Mesendoderm (in vitro differentiated cells): ENCODE measurements around the gene FYB2.

ENCODE experiments used
- DNase-seq: peaks from one replicate; pipeline ENCODE4 v3.0.0; 2013
- H2AK5ac ChIP-seq: 2 replicates; pipeline ENCODE4 v1.6.1; 2013; ENCODE audit warnings: low read length, inconsistent platforms
- H2BK120ac ChIP-seq: 2 replicates; pipeline ENCODE4 v1.6.1; 2013; ENCODE audit warnings: low read depth, mild to moderate bottlenecking, low read length, moderate library complexity, mixed read lengths
- H2BK15ac ChIP-seq: replicated peaks from 2 replicates; pipeline ENCODE4 v1.6.1; 2013; ENCODE audit warnings: low read depth, mild to moderate bottlenecking, moderate library complexity
- H2BK5ac ChIP-seq: 2 replicates; pipeline ENCODE4 v1.6.1; 2013; ENCODE audit warnings: low read length, inconsistent platforms
- H3K18ac ChIP-seq: 2 replicates; pipeline ENCODE4 v1.6.1; 2013; ENCODE audit warnings: mild to moderate bottlenecking, low read length, mixed read lengths
- H3K23ac ChIP-seq: one replicate; pipeline ENCODE4 v1.6.1; 2013; ENCODE audit warnings: low read length
- H3K27ac ChIP-seq: 2 replicates; pipeline ENCODE4 v1.5.1; 2013; ENCODE audit warnings: low read depth, mild to moderate bottlenecking, inconsistent platforms, low read length, moderate library complexity
- H3K27me3 ChIP-seq: 2 replicates; pipeline ENCODE4 v1.6.1; 2013; ENCODE audit warnings: low read length, control low read depth, mild to moderate bottlenecking, inconsistent platforms; ENCODE audit not compliant: insufficient read depth, poor library complexity
- H3K36me3 ChIP-seq: 2 replicates; pipeline ENCODE4 v1.6.1; 2013; ENCODE audit warnings: low read length, inconsistent platforms; ENCODE audit not compliant: control insufficient read depth, insufficient read depth
- H3K4ac ChIP-seq: one replicate; pipeline ENCODE4 v1.6.1; 2013; ENCODE audit warnings: low read depth, mild to moderate bottlenecking, low read length, moderate library complexity
- H3K4me1 ChIP-seq: 2 replicates; pipeline ENCODE4 v1.6.1; 2013; ENCODE audit warnings: low read depth, low read length, inconsistent platforms; ENCODE audit not compliant: control insufficient read depth
- H3K4me2 ChIP-seq: 2 replicates; pipeline ENCODE4 v1.6.1; 2013; ENCODE audit warnings: low read length
- H3K4me3 ChIP-seq: 2 replicates; pipeline ENCODE4 v1.5.1; 2013; ENCODE audit warnings: mild to moderate bottlenecking, low read length
- H3K56ac ChIP-seq: one replicate; pipeline ENCODE4 v1.6.1; 2013; ENCODE audit warnings: low read length
- H3K79me1 ChIP-seq: 2 replicates; pipeline ENCODE4 v1.6.1; 2013; ENCODE audit warnings: low read length, inconsistent platforms
- H3K79me2 ChIP-seq: 2 replicates; pipeline ENCODE4 v1.6.1; 2013; ENCODE audit warnings: mild to moderate bottlenecking, low read length; ENCODE audit not compliant: control insufficient read depth, insufficient read depth
- H3K9ac ChIP-seq: 2 replicates; pipeline ENCODE4 v1.6.1; 2013; ENCODE audit warnings: low read length, inconsistent platforms
- H4K5ac ChIP-seq: one replicate; pipeline ENCODE4 v1.6.1; 2013; ENCODE audit warnings: low read length
- H4K8ac ChIP-seq: one replicate; pipeline ENCODE4 v1.6.1; 2013; ENCODE audit warnings: low read depth, mild to moderate bottlenecking, control low read depth, low read length, moderate library complexity
- WGBS: extraction: QIAGEN DNeasy Blood & Tissue Kit; methylation state at CpG from one replicate; pipeline ENCODE4 v1.1.7; 2013; ENCODE audit warnings: low lambda C conversion rate, missing lambda C conversion rate; ENCODE audit not compliant: insufficient coverage; ENCODE audit errors: extremely low coverage; 5-methylcytosine and 5-hydroxymethylcytosine counted together

FYB2 gene

DNA sequence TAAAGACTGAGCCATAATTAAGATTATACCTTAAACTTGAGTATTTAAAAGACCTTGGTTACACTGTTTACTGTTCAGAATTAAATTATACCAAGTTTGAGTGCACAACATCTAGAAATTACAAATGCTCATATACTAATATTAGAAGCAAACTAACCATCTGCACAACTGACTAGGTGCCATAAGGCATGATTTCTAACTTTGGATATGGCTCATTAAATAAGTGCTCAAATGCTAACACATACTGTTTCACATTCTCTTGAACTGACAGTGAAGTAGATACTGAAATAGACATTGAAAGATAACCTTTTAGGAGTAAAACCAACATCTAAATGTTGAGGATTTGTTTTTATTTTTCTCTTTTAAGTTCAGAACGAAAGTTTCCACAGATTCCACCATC, 100.0 kb downstream of the FYB2 start:
- WGBS, result no CpG with 5 or more reads among the region's 1 CpG
- H3K79me2 ChIP-seq, result no peaks in the 10 kb centered on the region
- H3K4me1 ChIP-seq, result no peaks in the 10 kb centered on the region
- H2BK15ac ChIP-seq, result no peak overlapping the region
- no peak overlapping the region for H2BK120ac ChIP-seq
- H3K23ac ChIP-seq, result no peak overlapping the region
- H2BK5ac ChIP-seq, result no peak overlapping the region
- no peak overlapping the region for H4K5ac ChIP-seq
- no peak overlapping the region for H4K8ac ChIP-seq
- H3K4me2 ChIP-seq, result no peak overlapping the region
- DNase-seq, result no peak
- no peak overlapping the region for H3K4me3 ChIP-seq
- no peak overlapping the region for H3K18ac ChIP-seq
- H3K79me1 ChIP-seq, result no peaks in the 10 kb centered on the region
- H2AK5ac ChIP-seq, result no peak overlapping the region
- H3K9ac ChIP-seq, result no peak overlapping the region
- H3K56ac ChIP-seq, result no peak overlapping the region
- H3K4ac ChIP-seq, result no peak overlapping the region
- no peaks in the 10 kb centered on the region for H3K36me3 ChIP-seq
- H3K27ac ChIP-seq, result no peak overlapping the region
- H3K27me3 ChIP-seq, result no peaks in the 10 kb centered on the region

DNA sequence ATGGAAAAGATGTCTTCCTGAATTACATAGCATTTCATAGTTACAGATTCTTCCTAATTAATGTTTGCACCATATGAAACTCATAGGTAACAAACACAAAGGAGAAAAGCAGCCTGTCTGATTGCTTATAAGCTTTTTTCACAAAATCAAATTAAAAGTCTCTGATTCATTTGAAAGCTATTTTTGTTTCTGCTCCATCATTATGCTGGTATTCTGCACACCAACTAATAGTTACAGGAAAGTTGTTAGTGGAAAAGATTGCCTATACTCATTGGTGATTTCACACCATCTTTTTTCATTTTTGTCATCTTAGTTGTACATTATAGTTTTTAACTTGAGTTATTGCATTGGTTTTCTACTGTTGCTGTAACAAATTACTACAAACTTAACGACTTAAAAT, 104.0 kb downstream of the FYB2 start:
- H3K4ac ChIP-seq, result no peak overlapping the region
- no peak overlapping the region for H3K27ac ChIP-seq
- no peak overlapping the region for H2BK120ac ChIP-seq
- H3K4me2 ChIP-seq, result no peak overlapping the region
- H2BK5ac ChIP-seq, result no peak overlapping the region
- no peaks in the 10 kb centered on the region for H3K79me1 ChIP-seq
- no CpG with 5 or more reads among the region's 1 CpG for WGBS
- DNase-seq, result no peak
- no peak overlapping the region for H3K23ac ChIP-seq
- no peaks in the 10 kb centered on the region for H3K79me2 ChIP-seq
- H3K9ac ChIP-seq, result no peak overlapping the region
- H3K4me3 ChIP-seq, result no peak overlapping the region
- no peak overlapping the region for H4K8ac ChIP-seq
- no peaks in the 10 kb centered on the region for H3K4me1 ChIP-seq
- H3K27me3 ChIP-seq, result no peaks in the 10 kb centered on the region
- H3K18ac ChIP-seq, result no peak overlapping the region
- no peak overlapping the region for H3K56ac ChIP-seq
- no peak overlapping the region for H2BK15ac ChIP-seq
- no peak overlapping the region for H4K5ac ChIP-seq
- H2AK5ac ChIP-seq, result no peak overlapping the region
- H3K36me3 ChIP-seq, result no peaks in the 10 kb centered on the region

DNA sequence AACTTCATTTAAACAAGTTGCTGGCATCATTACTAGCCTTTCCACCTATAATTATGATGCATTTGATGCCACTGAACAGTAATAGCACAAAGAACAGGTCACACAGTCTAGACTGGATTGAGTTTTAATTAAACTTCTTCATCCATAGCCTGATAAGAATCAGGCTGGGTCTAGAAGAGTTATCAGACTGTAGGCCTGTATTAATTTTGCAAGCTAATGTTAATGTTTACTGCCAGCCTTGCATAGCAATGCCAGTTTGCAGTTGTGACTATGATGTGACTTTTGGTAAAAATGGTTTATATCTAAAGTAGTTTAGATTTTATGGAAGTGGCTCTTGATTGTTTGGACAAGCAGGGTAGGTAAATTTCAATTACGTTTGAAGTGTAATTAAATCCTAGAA, 106.1 kb downstream of the FYB2 start:
- WGBS, result no CpG with 5 or more reads among the region's 1 CpG
- Histone ChIP-seq H2BK120ac (no peak overlapping the region), H3K56ac (no peak overlapping the region)

GRCh38 chr1:56712150-56712549, 107.1 kb downstream of the FYB2 start:
- no peak overlapping the region for H4K8ac ChIP-seq
- no peak overlapping the region for H3K27ac ChIP-seq
- H3K23ac ChIP-seq, result no peak overlapping the region
- H2BK120ac ChIP-seq, result no peak overlapping the region
- H3K4me1 ChIP-seq, result no peaks in the 10 kb centered on the region
- H3K79me2 ChIP-seq, result no peaks in the 10 kb centered on the region
- no CpG with 5 or more reads among the region's 1 CpG for WGBS
- no peak for DNase-seq
- H3K18ac ChIP-seq, result no peak overlapping the region
- H3K4ac ChIP-seq, result no peak overlapping the region
- no peaks in the 10 kb centered on the region for H3K36me3 ChIP-seq
- no peak overlapping the region for H2AK5ac ChIP-seq
- H2BK15ac ChIP-seq, result no peak overlapping the region
- H3K4me2 ChIP-seq, result no peak overlapping the region
- H3K9ac ChIP-seq, result no peak overlapping the region
- no peak overlapping the region for H3K4me3 ChIP-seq
- no peaks in the 10 kb centered on the region for H3K27me3 ChIP-seq
- H3K79me1 ChIP-seq, result no peaks in the 10 kb centered on the region
- no peak overlapping the region for H3K56ac ChIP-seq
- H4K5ac ChIP-seq, result no peak overlapping the region
- H2BK5ac ChIP-seq, result no peak overlapping the region

More for the DNA sequence above, 106.1 kb downstream of the FYB2 start:
- Histone ChIP-seq H2AK5ac (no peak overlapping the region), H3K79me2 (no peaks in the 10 kb centered on the region), H4K5ac (no peak overlapping the region), H3K4me2 (no peak overlapping the region), H3K36me3 (no peaks in the 10 kb centered on the region), H2BK15ac (no peak overlapping the region), H3K27me3 (no peaks in the 10 kb centered on the region), H3K79me1 (no peaks in the 10 kb centered on the region), H3K27ac (no peak overlapping the region), H4K8ac (no peak overlapping the region), H3K4ac (no peak overlapping the region), H3K4me1 (no peaks in the 10 kb centered on the region), H3K18ac (no peak overlapping the region), H2BK5ac (no peak overlapping the region), H3K4me3 (no peak overlapping the region), H3K23ac (no peak overlapping the region), H3K9ac (no peak overlapping the region)
- no peak for DNase-seq

GRCh38 chr1:56710646-56711045, 108.6 kb downstream of the FYB2 start:
- H3K79me2 ChIP-seq, result no peaks in the 10 kb centered on the region
- H2AK5ac ChIP-seq, result no peak overlapping the region
- no peak overlapping the region for H3K4me2 ChIP-seq
- H4K8ac ChIP-seq, result no peak overlapping the region
- H2BK5ac ChIP-seq, result no peak overlapping the region
- no peak overlapping the region for H3K9ac ChIP-seq
- H4K5ac ChIP-seq, result no peak overlapping the region
- H3K18ac ChIP-seq, result no peak overlapping the region
- H3K79me1 ChIP-seq, result no peaks in the 10 kb centered on the region
- no peak for DNase-seq
- H3K27ac ChIP-seq, result no peak overlapping the region
- no peak overlapping the region for H3K4me3 ChIP-seq
- H2BK15ac ChIP-seq, result no peak overlapping the region
- no peak overlapping the region for H2BK120ac ChIP-seq
- no peaks in the 10 kb centered on the region for H3K27me3 ChIP-seq
- no peaks in the 10 kb centered on the region for H3K36me3 ChIP-seq
- H3K4ac ChIP-seq, result no peak overlapping the region
- H3K4me1 ChIP-seq, result no peaks in the 10 kb centered on the region
- H3K23ac ChIP-seq, result no peak overlapping the region
- no peak overlapping the region for H3K56ac ChIP-seq

DNA sequence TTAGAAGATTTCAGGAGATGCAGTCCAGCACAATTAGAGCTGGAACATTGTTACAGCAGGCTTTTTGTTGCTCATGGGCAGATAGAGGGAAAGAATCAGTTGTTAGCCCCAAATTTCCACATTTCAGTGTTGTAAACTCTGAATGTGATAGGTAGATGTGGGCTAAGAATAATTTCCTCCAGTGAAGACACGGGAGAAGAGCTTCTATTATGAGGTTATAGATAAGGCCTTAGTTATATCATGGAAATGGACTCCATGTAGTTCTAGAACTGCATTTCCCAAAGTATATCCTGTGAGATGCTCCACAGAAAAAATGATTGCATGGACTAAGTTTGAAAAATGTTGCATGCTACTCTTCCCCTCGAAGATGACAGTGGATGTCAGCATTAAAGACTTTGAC, 109.2 kb downstream of the FYB2 start:
- Histone ChIP-seq H3K4me3 (no peak overlapping the region), H3K79me2 (no peaks in the 10 kb centered on the region), H4K5ac (no peak overlapping the region), H3K4ac (no peak overlapping the region), H3K56ac (no peak overlapping the region), H3K36me3 (no peaks in the 10 kb centered on the region), H2BK120ac (no peak overlapping the region), H3K4me1 (no peaks in the 10 kb centered on the region), H3K23ac (no peak overlapping the region), H2AK5ac (no peak overlapping the region), H2BK5ac (no peak overlapping the region), H3K4me2 (no peak overlapping the region), H3K79me1 (no peaks in the 10 kb centered on the region), H3K27me3 (no peaks in the 10 kb centered on the region), H3K18ac (no peak overlapping the region), H3K9ac (no peak overlapping the region), H3K27ac (no peak overlapping the region), H2BK15ac (no peak overlapping the region), H4K8ac (no peak overlapping the region)
- no peak for DNase-seq
- no CpG with 5 or more reads among the region's 2 CpGs for WGBS
